GM12878 (cell line): ENCODE results near the gene MAST1. TPM values are rescaled to one million over a fixed set of nuclear protein-coding genes. Genes with fewer than 3 reads are reported as not detected.
A peak's percentile ranks its signal among the peaks of the same experiment; 100 is the strongest.

Source experiments
- ATF2 ChIP-seq: IDR thresholded peaks from 2 replicates; pipeline ENCODE4 v1.6.1; 2012; ENCODE audit warnings: low read length, inconsistent platforms
- BRCA1 ChIP-seq: IDR thresholded peaks from 2 replicates; pipeline ENCODE4 v1.6.1; 2011; ENCODE audit warnings: low read depth, low read length, improper control_type of control experiment
- CEBPB ChIP-seq, 2 experiments: fragments of 150-350 bp in 1 of 2; IDR thresholded peaks; 2 replicates each; pipeline ENCODE4 v1.6.1; 2012 to 2014; ENCODE audit warnings: low read depth in 2 of 2, low read length in 2 of 2, borderline replicate concordance in 1 of 2, inconsistent platforms in 1 of 2
- CHD4 ChIP-seq: fragments of 200-600 bp; sonication (generic); IDR thresholded peaks from 2 replicates; pipeline ENCODE4 v1.6.1; 2016; ENCODE audit warnings: mild to moderate bottlenecking
- ETV6 ChIP-seq, 2 experiments: fragments of 450-650 bp in 1 of 2; IDR thresholded peaks in 1 of 2; conservative IDR thresholded peaks in 1 of 2; 2 replicates each; pipeline ENCODE4 v1.6.1; 2014; ENCODE audit warnings: antibody characterized with exemption in 1 of 2, borderline replicate concordance in 1 of 2, low read depth in 1 of 2, mild to moderate bottlenecking in 1 of 2, moderate library complexity in 1 of 2
- FOS ChIP-seq: IDR thresholded peaks from 3 replicates; pipeline ENCODE4 v1.6.1; 2011; ENCODE audit warnings: borderline replicate concordance; ENCODE audit not compliant: insufficient read length; ENCODE audit errors: extremely low read depth
- HCFC1 ChIP-seq: fragments of 150-350 bp; IDR thresholded peaks from 2 replicates; pipeline ENCODE4 v1.6.1; 2014; ENCODE audit warnings: low read length
- HDAC6 ChIP-seq: fragments of 200-600 bp; sonication (generic); IDR thresholded peaks from one replicate; pipeline ENCODE4 v1.8.0; 2017; ENCODE audit warnings: antibody characterized with exemption; ENCODE audit not compliant: unreplicated experiment
- IRF5 ChIP-seq: fragments of 450-650 bp; IDR thresholded peaks from 2 replicates; pipeline ENCODE4 v1.6.1; 2017; ENCODE audit warnings: borderline replicate concordance
- KLF5 ChIP-seq: fragments of 450-650 bp; IDR thresholded peaks from 2 replicates; pipeline ENCODE4 v1.6.1; 2014; ENCODE audit warnings: mild to moderate bottlenecking; ENCODE audit not compliant: partially characterized antibody
- MYC ChIP-seq: IDR thresholded peaks from 2 replicates; pipeline ENCODE4 v1.6.1; 2011; ENCODE audit warnings: mild to moderate bottlenecking, low read length, moderate library complexity, inconsistent platforms; ENCODE audit not compliant: insufficient read depth, insufficient replicate concordance, insufficient read length, severe bottlenecking
- SRF ChIP-seq, 2 experiments: IDR thresholded peaks; 2 replicates each; pipeline ENCODE4 v1.6.1; 2011; ENCODE audit warnings: low read depth in 2 of 2, low read length in 2 of 2, mild to moderate bottlenecking in 1 of 2, moderate library complexity in 1 of 2
- STAT3 ChIP-seq: IDR thresholded peaks from 2 replicates; pipeline ENCODE4 v1.6.1; 2011; ENCODE audit warnings: low read depth, low read length, improper control_type of control experiment
- ZBTB4 ChIP-seq: fragments of 450-650 bp; formaldehyde crosslinking; IDR thresholded peaks from 2 replicates; pipeline ENCODE4 v1.4.0; 2022; ENCODE audit warnings: mild to moderate bottlenecking, moderate library complexity
- ZNF622 ChIP-seq: fragments of 450-650 bp; IDR thresholded peaks from 2 replicates; pipeline ENCODE4 v1.6.1; 2017; ENCODE audit warnings: mild to moderate bottlenecking, inconsistent platforms
- polyA plus RNA-seq, 11 experiments: library from polyadenylated mRNA; depleted of rRNA in 4 of 11; unstranded in 6 of 11; stranded (reverse) in 5 of 11; fragments of >200 nt; fragmentation: Nextera tagmentation in 4 of 11; fragmentation: Illumina TruSeq in 1 of 11; extraction: Ambion mirVana in 4 of 11; extraction: Trizol in 1 of 11; gene quantifications; 1 replicate in 1 of 11; 2 replicates in 10 of 11; pipeline versions ENCODE4 v1.2.1 to v1.2.3, GENCODE V29; 2011 to 2016; ENCODE audit warnings: inconsistent platforms in 2 of 11, missing spikeins in 2 of 11, low read depth in 1 of 11
- total RNA-seq, 4 experiments: library from RNA; depleted of rRNA in 3 of 4; stranded (reverse); fragments of >200 nt in 3 of 4; fragmentation: Illumina TruSeq in 1 of 4; extraction: Trizol in 1 of 4; gene quantifications; 2 replicates each; pipeline versions ENCODE4 v1.2.1 to v1.2.3, GENCODE V29; 2013 to 2021
- TF ChIP-seq, protein P1 (sequence below): fragments of 450-650 bp; IDR thresholded peaks from 2 replicates; pipeline ENCODE4 v1.6.1; 2017; ENCODE audit warnings: mild to moderate bottlenecking, moderate library complexity
- TF ChIP-seq, protein P2 (sequence below): fragments of 450-650 bp; IDR thresholded peaks from 2 replicates; pipeline ENCODE4 v1.6.1; 2017; ENCODE audit warnings: low read depth, mild to moderate bottlenecking, moderate library complexity

Gene MAST1
- total and polyA plus RNA-seq, 10 of the 15 experiments (the other 5 are each of a cell fraction or from before 2014, with no cell fraction given), result 0.08 to 0.79 (median 0.44) TPM; not detected in 1

DNA sequence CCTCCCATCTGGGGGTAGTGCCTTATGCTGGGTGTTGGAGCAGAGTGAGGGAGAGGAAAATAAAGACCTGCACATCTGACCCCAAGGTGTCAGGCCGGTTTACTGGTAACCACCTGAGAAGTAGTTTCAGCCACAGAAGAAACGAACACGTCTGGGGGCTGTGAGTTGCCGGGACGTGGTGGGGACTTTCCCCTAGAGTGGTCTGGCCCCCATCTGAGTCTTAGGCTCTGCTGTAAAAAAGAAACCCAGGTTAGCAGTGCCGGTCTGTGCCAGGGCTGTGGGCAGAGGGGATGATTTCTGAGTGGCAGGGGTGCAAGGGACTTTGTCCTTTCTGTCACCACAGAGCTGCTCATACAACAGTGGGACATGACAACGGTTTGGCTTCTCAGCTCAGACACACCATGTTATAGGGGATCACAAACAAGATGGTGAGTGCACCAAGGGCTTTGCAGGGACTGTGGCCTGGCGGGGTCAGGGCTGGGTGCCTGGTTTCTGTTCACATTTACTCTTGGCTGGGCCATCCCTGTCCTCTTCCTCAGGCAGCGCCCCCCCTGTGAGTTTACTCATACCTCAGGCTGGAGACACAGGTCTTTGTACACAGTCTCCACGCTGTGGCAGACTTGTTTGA lies 61.7 kb downstream of the MAST1 start (continued):
- no peak for TF ChIP-seq IRF5
- TF ChIP-seq ATF2, result no peak
- no peak for TF ChIP-seq STAT3
- TF ChIP-seq CEBPB (IDR thresholded peaks at IDR 0.05; ENCODE audit: borderline replicate concordance in 1 of 2, low read depth in 2 of 2, low read length in 2 of 2), result no peak
- TF ChIP-seq, protein P1, sequence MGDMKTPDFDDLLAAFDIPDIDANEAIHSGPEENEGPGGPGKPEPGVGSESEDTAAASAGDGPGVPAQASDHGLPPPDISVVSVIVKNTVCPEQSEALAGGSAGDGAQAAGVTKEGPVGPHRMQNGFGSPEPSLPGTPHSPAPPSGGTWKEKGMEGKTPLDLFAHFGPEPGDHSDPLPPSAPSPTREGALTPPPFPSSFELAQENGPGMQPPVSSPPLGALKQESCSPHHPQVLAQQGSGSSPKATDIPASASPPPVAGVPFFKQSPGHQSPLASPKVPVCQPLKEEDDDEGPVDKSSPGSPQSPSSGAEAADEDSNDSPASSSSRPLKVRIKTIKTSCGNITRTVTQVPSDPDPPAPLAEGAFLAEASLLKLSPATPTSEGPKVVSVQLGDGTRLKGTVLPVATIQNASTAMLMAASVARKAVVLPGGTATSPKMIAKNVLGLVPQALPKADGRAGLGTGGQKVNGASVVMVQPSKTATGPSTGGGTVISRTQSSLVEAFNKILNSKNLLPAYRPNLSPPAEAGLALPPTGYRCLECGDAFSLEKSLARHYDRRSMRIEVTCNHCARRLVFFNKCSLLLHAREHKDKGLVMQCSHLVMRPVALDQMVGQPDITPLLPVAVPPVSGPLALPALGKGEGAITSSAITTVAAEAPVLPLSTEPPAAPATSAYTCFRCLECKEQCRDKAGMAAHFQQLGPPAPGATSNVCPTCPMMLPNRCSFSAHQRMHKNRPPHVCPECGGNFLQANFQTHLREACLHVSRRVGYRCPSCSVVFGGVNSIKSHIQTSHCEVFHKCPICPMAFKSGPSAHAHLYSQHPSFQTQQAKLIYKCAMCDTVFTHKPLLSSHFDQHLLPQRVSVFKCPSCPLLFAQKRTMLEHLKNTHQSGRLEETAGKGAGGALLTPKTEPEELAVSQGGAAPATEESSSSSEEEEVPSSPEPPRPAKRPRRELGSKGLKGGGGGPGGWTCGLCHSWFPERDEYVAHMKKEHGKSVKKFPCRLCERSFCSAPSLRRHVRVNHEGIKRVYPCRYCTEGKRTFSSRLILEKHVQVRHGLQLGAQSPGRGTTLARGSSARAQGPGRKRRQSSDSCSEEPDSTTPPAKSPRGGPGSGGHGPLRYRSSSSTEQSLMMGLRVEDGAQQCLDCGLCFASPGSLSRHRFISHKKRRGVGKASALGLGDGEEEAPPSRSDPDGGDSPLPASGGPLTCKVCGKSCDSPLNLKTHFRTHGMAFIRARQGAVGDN, result peak; percentile 40; the same call in 1 of the 2 replicates
- no peak for TF ChIP-seq SRF (IDR thresholded peaks at IDR 0.05; ENCODE audit: low read depth in 2 of 2, low read length in 2 of 2)
- no peak for TF ChIP-seq ZNF622
- TF ChIP-seq HCFC1, result no peak
- TF ChIP-seq KLF5, result no peak
- TF ChIP-seq FOS, result no peak
- TF ChIP-seq BRCA1, result no peak
- 0 out of 4 replicates have a peak, but pooled peaks of 1 of the 2 experiments have one; percentile 35 for TF ChIP-seq ETV6 (conservative IDR thresholded peaks at IDR 0.05 in 1 of 2, IDR thresholded peaks at IDR 0.05 in 1 of 2; ENCODE audit: borderline replicate concordance in 1 of 2, low read depth in 1 of 2)
- no peak for TF ChIP-seq ZBTB4
- TF ChIP-seq, protein P2, sequence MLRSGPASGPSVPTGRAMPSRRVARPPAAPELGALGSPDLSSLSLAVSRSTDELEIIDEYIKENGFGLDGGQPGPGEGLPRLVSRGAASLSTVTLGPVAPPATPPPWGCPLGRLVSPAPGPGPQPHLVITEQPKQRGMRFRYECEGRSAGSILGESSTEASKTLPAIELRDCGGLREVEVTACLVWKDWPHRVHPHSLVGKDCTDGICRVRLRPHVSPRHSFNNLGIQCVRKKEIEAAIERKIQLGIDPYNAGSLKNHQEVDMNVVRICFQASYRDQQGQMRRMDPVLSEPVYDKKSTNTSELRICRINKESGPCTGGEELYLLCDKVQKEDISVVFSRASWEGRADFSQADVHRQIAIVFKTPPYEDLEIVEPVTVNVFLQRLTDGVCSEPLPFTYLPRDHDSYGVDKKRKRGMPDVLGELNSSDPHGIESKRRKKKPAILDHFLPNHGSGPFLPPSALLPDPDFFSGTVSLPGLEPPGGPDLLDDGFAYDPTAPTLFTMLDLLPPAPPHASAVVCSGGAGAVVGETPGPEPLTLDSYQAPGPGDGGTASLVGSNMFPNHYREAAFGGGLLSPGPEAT, result peak; percentile 82
- TF ChIP-seq HDAC6, result no peak
- no peak for TF ChIP-seq CHD4
- no peak for TF ChIP-seq MYC
